GM12864 (cell line): ENCODE results near the gene PLEKHB2.

Experiments
- DNase-seq: peaks from one replicate; pipeline ENCODE4 v3.0.0-alpha.2; 2011; ENCODE audit warnings: low read depth
- H3K4me3 ChIP-seq: 2 replicates; pipeline ENCODE4 v1.5.1; 2011; ENCODE audit warnings: mild to moderate bottlenecking, low read depth, low read length, control low read depth
- CTCF ChIP-seq: IDR thresholded peaks from 2 replicates; pipeline ENCODE4 v1.5.1; 2011; ENCODE audit warnings: low read depth, mild to moderate bottlenecking, moderate library complexity, low read length, control low read depth, inconsistent platforms; ENCODE audit errors: missing control alignments

Gene PLEKHB2

GRCh38 chr2:131127981-131128380 is 22.8 kb downstream of the PLEKHB2 start:
- TF ChIP-seq CTCF = no peak
- H3K4me3 ChIP-seq = no peak overlapping the region
- no peak for DNase-seq

GRCh38 chr2:131130298-131130596 is 25.1 kb downstream of the PLEKHB2 start:
- no peak for DNase-seq

GRCh38 chr2:131132729-131133128 is 27.6 kb downstream of the PLEKHB2 start:
- H3K4me3 ChIP-seq = no peak overlapping the region
- no peak for DNase-seq
- no peak for TF ChIP-seq CTCF

More at GRCh38 chr2:131130298-131130596, 25.1 kb downstream of the PLEKHB2 start:
- no peak overlapping the region for H3K4me3 ChIP-seq
- no peak for TF ChIP-seq CTCF

GRCh38 chr2:131140581-131140980 is 35.4 kb downstream of the PLEKHB2 start:
- TF ChIP-seq CTCF = no peak
- DNase-seq = no peak
- H3K4me3 ChIP-seq = no peak overlapping the region

- TF ChIP-seq CTCF = no peak
These were observed 37.7 kb downstream of the PLEKHB2 start for GRCh38 chr2:131142849-131143248.

GRCh38 chr2:131143803-131144202 is 38.7 kb downstream of the PLEKHB2 start:
- DNase-seq = no peak
- no peak overlapping the region for H3K4me3 ChIP-seq
- no peak for TF ChIP-seq CTCF

More at GRCh38 chr2:131142849-131143248, 37.7 kb downstream of the PLEKHB2 start:
- H3K4me3 ChIP-seq = no peak overlapping the region
- no peak for DNase-seq

GRCh38 chr2:131145040-131145439 is 39.9 kb downstream of the PLEKHB2 start:
- no peak for TF ChIP-seq CTCF
- H3K4me3 ChIP-seq = no peak overlapping the region
- DNase-seq = peak; percentile 31
